Measurements from ENCODE around the gene SLF2.

DNA sequence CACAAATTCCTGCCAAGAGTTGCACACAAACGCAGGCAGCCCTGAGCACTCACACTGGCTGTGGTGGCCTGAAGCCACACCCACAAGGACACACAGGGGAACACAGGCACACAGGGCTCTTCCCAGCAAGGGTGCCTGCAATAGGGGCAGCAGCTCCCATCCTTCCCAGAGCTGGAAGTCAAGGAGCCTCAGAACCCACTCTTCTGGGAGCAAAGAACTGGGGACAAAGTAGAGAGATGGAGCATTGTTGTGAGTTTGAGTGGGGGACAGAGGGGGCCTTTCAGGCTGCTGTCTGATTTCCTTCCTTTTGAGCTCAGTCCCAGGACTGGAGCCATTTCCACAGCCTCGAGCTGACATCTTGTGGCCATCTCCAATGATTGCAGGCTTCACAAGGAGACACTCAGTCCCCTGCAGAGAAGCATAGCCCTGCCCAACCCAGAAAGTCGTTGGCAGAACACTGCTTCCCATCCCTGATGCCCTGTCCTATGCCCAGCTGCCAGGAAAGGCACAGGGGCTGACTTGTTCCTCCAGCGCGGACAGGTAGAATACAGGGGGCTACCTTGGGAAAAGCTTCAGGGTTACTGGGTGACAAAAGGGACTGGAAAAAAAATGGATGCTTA lies 34.4 kb upstream of the SLF2 start:
- TF ChIP-seq CTCF (conservative IDR thresholded peaks at IDR 0.05) = peak; percentile 71
- no peak for TF ChIP-seq EZH2 (IDR thresholded peaks at IDR 0.05; ENCODE audit: low read depth)

All from PC-9 (cell line).